Activated CD4-positive, alpha-beta T cell treated with anti-CD3 and anti-CD28 coated beads for 48 hours (primary cell): ENCODE measurements around the gene SGIP1.
"Not testable (repeated sequence)": the region's sequence is repeated elsewhere in the genome, so short reads cannot be mapped to it uniquely, and the experiment has no call there.

ENCODE experiments used
- DNase-seq: peaks from one replicate; pipeline ENCODE4 v3.0.0-alpha.2; 2020

Gene SGIP1

DNA sequence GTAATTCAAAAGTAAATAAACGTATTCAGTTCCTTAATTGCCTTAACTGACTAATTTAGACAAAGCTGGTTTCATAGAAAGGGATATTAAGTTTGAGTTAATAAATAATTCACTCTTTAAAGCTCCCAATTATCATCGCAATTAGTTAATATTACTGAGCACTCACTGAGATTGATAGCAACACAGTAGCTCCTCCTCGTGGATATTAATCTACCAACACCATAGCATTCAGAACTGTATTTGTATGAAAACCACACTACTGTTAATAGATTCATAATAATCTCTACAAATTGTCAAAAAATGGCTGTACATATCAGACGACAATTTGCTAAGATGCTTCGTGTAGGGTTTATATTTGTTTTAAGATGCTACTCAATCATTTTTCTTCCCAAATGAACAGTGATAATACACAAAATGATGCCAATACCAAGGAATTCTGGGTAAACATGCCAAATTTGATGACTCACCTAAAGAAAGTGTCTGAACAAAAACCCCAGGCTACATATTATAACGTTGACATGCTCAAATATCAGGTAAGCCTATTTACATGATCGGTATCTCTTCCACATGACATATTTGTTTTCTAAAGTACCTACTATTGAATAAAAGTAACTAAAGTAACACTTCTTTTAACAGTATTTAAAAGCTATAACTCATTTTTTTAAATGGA is 199.5 kb downstream of the SGIP1 start:
- DNase-seq = no peak

GRCh38 chr1:66734531-66734930 is 200.6 kb downstream of the SGIP1 start:
- not testable (repeated sequence) for DNase-seq

DNA sequence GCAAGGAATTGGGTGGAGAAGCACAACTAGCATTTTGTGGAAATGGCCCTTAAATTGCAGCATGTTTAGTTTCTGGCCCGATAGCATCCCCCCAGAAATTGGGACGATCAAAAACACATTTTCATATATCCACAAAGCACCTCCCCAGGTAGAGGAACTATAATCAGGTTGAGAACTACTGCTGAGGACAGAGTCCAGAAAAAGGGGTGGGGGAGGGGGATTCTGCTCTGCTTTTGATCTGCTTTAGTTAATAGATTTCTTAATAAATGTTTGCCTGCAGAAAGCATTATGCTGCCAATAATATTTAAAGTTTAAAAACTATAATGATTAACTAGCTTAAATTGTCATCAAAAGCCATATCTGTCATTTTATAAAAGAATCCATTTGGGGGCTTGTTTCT is 203.9 kb downstream of the SGIP1 start:
- DNase-seq = no peak

DNA sequence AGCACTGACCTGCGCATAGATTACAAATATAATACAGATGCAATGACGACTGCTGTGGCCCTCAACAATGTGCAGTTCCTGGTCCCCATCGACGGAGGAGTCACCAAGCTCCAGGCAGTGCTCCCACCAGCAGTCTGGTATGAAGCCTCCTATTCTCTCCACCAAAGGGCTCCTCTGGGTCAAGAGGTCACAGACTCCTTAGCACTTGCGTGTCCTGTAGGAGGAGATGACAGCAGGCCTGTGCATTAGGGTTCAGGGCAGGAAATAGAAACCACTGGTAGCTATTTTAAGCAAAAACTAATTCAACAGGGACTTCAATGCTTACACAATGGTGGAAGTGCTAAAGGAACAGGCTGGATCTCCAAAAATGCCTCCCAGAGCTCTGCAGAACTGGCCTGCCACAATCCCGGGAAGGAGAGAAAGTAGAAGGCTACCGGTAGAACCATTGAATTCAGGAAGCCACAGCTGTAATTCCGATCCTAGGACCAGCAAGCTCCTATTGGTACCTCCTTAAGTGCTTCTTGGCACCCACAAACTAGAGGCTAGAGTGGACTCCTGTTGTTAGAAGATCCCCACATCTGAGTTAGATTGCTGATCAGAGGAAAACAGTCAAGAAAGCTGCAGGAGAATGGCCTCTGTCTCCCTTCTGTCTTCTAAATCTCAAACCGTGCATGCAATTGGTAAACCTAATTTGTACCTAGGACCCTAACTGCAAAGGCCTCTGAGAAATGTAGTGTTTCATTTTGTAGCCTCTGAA is 205.6 kb downstream of the SGIP1 start:
- no peak for DNase-seq

- no peak for DNase-seq
Measured at GRCh38 chr1:66745451-66745850, 211.5 kb downstream of the SGIP1 start.

DNA sequence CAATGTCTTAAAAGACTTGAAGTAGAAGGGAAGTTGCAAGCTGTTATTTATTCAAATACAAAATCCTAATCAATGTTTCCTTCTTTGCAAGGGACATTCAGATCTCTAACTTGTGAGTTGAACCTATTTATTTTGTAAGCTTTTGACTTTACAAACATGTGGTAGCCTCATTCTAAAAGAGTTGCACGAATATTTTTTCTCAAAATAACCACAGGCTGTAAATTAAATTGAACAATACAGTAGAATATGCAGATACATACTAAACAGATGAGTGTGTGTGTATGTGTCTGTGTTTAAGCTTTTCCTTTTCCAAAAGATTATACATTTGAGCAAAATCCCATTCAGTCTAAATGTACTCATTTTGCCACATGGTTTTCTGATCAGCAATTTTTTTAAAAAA is 213.5 kb downstream of the SGIP1 start:
- DNase-seq = no peak

GRCh38 chr1:66750577-66750976 is 216.6 kb downstream of the SGIP1 start:
- DNase-seq = no peak

DNA sequence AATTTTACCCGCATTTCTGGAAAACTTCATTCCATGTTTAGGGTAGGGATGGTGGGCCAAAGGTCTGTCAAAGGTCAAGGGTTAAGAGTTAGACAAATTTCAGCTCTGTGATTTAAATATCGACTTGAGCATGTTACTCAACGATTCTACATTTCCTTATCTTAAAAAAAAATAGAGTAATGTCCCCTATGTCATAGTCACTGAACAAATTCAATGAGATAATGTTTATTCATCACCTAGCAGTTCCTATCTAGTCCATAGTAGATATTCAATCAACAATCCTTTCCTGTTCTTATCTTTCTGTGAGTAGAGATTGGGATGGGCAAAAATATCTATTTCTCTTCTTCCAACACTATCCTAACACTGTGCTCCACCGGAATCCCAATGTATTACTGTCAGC is 217.2 kb downstream of the SGIP1 start:
- DNase-seq = no peak

DNA sequence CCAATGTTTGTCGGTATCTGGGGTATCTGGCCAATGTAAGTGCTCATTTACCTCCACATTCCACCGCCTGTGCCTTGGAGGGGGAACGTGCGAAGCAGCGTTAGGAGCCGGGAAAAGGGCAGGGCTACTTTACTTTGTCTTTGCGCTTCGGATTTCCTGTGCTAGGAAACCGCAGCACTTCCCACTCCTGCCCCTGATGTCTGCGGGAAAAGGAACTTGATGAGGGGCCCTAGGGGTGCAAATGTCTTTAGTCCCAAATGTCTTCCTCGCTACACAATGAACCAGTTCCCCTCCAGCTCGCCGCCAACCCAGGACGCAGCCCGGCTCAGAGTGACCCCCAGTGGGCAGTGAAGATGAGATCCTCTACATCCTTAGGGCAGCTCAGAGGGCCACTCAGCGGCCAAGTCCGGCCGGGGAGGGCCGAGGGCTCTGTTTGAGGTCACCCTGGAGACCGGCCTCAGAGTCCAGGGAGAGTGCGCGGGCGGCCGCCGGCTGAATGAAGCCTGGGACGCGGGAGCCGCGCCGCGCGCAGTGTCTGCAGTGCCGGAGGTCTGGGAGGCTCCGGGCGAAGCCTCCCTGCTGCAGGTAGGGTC is 218.1 kb downstream of the SGIP1 start, which contains the start of gene DYNLT5:
Gene DYNLT5, plus strand, starts transcription at position 460 of the 593 bp plus-strand sequence. CDS start 2,200 bp downstream, outside the sequence.
- peak; percentile 17 for DNase-seq

- no peak for DNase-seq
Measured at GRCh38 chr1:66752671-66753371, 218.9 kb downstream of the SGIP1 start.

- DNase-seq = no peak
Measured at GRCh38 chr1:66757722-66758240, 223.8 kb downstream of the SGIP1 start.

DNA sequence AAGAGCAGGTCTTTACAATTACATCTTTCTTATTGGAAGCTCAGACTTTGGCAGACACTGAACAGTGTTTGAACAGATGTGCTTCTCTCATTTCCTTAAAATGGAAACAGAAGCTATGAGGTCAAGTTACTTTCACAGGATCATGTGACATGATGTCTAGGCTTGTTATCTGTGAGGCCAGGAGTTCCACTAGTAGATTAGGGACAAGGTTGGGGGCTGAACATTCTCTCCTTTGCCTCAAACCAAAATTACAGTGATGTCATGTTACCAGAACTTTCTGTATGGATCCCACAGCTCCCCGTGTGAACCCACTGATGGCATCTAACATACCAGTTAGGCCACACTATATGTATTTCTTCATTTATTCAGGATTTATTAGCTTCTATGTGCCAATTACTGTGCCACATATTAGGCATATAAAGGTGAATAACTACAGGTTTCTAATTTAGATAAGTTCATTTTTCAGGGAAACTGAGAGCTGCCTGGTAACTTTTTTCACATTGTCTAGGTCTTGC is 224.3 kb downstream of the SGIP1 start:
- DNase-seq = no peak

DNA sequence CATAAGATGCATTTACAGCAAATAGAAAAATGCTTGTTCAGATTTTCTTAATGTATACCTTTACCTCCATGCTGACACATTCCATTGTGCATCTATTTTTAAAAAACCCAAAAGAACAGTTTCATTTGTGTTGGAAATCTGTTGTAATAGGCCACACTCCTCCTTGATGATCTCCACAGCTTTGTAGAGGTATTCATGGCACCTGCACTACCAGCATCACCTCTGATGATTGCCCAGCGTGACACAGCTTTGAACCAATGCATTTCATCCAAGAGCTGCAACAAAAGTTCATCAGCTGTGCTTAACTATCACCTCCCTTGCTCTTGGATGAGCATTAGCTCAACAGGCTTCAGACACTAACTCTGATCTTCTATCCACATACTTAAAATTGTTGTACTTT is 226.6 kb downstream of the SGIP1 start:
- no peak for DNase-seq

DNA sequence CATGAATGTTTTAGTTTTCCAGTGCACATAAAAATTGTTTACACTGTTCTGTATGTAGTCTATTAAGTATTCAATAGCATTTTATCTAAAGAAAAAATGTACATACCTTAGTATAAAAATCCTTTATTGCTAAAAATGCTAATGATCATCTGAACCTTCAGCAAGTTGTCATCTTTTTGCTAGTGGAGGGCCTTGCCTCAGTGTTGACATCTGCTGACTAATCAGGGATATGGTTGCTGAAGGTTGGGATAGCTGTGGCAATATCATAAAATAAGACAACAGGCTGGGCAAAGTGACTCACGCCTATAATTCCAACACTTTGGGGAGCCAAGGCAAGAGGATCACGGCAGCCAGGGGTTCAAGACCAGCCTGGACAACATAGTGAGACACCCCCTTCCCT is 227.3 kb downstream of the SGIP1 start:
- no peak for DNase-seq

- peak; percentile 66 for DNase-seq
Measured at GRCh38 chr1:66764994-66765578, 231.1 kb downstream of the SGIP1 start.

GRCh38 chr1:66767626-66768025 is 233.7 kb downstream of the SGIP1 start:
- DNase-seq = no peak

- DNase-seq = no peak
Measured at GRCh38 chr1:66768965-66769364, 235.0 kb downstream of the SGIP1 start.

- no peak for DNase-seq
Measured at GRCh38 chr1:66769512-66770229, 235.7 kb downstream of the SGIP1 start.

DNA sequence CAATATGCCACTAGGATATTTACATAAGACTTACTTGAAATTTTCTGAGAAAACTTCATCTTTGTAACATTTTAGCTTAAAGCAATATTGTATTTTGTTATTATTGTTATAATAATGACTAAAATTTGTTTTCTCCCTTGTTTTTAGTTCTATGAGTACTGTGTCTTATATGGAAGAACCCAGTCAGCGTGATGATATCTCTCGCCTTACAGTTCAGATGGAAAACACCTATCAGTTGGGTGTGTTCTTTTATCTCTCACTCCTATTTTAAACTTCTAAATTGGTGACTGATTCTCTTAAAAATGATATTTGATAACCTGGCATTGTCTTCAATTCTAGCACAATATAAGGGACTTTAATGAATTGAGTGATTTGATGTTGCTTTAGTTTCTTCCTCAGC is 236.3 kb downstream of the SGIP1 start:
- DNase-seq = no peak

DNA sequence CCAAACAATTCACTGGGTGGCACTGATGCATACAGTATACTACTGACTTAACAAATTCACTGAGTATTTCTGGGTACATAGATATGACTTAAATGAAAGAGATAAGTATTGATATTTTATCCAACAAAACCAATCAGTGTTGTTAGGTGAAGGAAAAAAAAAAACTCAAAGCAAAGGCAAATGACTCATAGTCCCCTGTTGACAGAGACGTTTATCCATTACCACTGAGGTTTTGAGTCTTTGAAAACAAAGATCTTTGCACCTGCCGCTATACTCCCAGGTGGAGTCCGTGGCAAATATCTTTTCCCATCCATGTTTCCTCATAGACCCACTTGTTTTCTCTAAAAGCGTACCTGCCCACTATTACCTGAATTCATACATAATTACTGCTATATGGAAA is 236.7 kb downstream of the SGIP1 start:
- DNase-seq = no peak

DNA sequence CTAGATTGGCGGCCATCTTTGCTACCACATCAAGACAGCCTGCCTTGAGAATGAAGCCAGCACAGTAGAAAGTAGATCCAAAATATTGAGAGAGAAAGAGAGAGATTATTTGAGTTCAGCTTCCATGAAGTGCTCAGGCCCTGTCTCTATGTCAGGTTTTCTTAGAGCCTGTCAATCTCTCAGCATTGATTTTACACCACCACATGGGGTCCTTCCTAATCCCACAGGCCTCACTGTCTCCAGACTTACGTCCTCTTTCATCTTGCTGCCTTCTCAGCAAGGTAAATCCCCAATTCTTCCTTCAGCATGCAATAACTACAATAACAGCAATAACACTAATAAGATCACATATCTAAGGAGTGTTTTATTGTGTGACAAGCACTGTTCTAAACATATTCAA is 239.3 kb downstream of the SGIP1 start:
- no peak for DNase-seq

DNA sequence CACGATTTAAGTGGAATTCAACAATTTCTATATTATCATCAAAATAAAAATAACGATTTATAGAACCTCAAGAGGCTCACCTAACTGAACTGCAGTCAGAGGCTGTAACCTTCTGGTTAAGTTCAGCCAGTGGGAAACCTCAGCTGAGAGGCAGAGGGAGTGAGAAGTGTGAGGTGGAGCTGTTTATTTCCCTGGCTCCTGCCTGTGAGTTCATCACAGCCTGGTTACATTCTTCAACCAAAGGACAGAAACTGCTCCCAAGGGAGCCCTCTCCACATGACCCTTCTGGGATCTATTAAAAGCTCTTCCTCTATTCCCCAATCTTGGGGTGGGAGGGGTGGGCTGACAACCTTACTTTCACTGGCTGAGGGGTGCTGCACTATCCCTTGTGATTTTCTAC is 240.5 kb downstream of the SGIP1 start:
- no peak for DNase-seq
